ENCODE results near the gene BOK.

The BOK gene

GRCh38 chr2:241618829-241619228 lies 60.3 kb downstream of the BOK start:
- no peak for DNase-seq (ENCODE audit: low read depth)
- no peak for TF ChIP-seq CTCF (IDR thresholded peaks at IDR 0.05; ENCODE audit: low read length, missing control alignments)
- H3K4me3 ChIP-seq (replicated peaks; ENCODE audit: low read depth, low read length), result no peak overlapping the region

GRCh38 chr2:241619597-241620418 lies 61.3 kb downstream of the BOK start:
- no peak overlapping the region for H3K4me3 ChIP-seq (replicated peaks; ENCODE audit: low read depth, low read length)
- DNase-seq (ENCODE audit: low read depth), result no peak
- no peak for TF ChIP-seq CTCF (IDR thresholded peaks at IDR 0.05; ENCODE audit: low read length, missing control alignments)

- H3K4me3 ChIP-seq (replicated peaks; ENCODE audit: low read depth, low read length), result no peak overlapping the region
- no peak for DNase-seq (ENCODE audit: low read depth)
- TF ChIP-seq CTCF (IDR thresholded peaks at IDR 0.05; ENCODE audit: low read length, missing control alignments), result no peak
Observed at GRCh38 chr2:241620419-241620769, 61.8 kb downstream of the BOK start.
